CD4-positive, alpha-beta T cell treated with Interleukin-4 for 4 hours (primary cell): ENCODE data around the gene PRKCZ.

ENCODE experiments used
- DNase-seq: peaks from one replicate; pipeline ENCODE4 v3.0.0-alpha.2; 2020

The PRKCZ gene

GRCh38 chr1:2232916-2233438 is 182.8 kb downstream of the PRKCZ start:
- DNase-seq, result no peak

- DNase-seq, result no peak
Measured at GRCh38 chr1:2233468-2233867, 183.3 kb downstream of the PRKCZ start.

DNA sequence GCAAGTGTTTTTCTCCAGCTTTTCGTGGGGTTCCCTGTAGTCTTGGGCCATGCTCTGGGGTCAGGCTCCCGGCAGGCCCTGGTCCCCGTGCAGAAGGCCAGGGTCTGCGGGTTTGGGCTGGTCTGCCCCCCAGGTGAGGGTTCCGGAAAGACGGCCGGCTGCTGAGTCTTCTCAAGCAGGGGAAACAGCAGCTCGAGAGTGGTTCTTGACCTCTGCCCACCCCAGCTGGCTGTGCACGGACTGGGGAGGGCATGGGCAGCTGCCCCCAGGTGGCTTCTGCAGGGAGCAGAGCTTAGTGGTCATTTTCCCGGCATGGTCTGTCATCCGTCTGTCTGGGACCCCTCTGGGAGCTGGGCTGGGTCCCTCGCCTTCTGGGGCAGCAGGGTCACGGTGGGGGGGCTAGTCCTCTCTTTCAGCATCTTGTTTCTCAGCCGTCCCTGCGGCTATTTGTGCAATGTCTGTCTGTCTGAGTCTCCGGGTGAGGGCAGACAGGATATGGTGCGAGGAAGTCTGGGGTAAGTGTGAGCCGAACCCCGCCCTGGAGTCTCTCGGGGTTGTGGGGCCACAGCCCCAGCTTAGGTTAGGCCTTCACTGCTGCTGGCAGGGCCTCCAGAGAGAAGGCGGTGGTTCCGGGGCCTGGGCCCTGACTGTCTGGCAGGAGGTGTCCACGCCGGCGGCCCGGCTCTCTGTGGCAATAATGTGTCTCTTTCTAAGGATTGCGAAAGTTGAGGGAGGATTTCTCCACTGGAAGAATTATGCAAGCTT is 184.0 kb downstream of the PRKCZ start:
- peak; percentile 92 for DNase-seq

- DNase-seq, result peak; percentile 51
Measured at GRCh38 chr1:2234762-2235113, 184.5 kb downstream of the PRKCZ start.
